GM12878 (cell line): ENCODE measurements around the gene PGR. TPM values are rescaled to one million over a fixed set of nuclear protein-coding genes. Genes with fewer than 3 reads are reported as not detected.

ENCODE experiments used
- ATAC-seq: fragments of 200-7000 bp; cut with Tn5 transposase; 3 replicates; pipeline ENCODE4 v1.9.1; 2020; ENCODE audit warnings: mild to moderate bottlenecking, moderate library complexity
- BruUV-seq: library from RNA; stranded (reverse); fragments of 400-500 nt; replicated peaks from 2 replicates; lab custom pipeline; 2021; lab: Mats Ljungman, UMichigan
- CTCF ChIA-PET: fragments of 300-600 bp; sonication (Branson Sonifier 250); formaldehyde crosslinking; extraction: SDS; loops from one replicate; lab custom pipeline; 2021; ENCODE audit warnings: inconsistent platforms; lab: Yijun Ruan, JAX
- POLR2A ChIA-PET: fragments of 350-600 bp; formaldehyde crosslinking; extraction: SDS; loops from one replicate; lab custom pipeline; 2021; ENCODE audit warnings: inconsistent platforms; lab: Charles Lee
- RAD21 ChIA-PET: fragments of 300-600 bp; sonication (Branson Sonifier 250); formaldehyde crosslinking; loops from one replicate; lab custom pipeline; 2023; ENCODE audit warnings: antibody characterized with exemption; ENCODE audit not compliant: unreplicated experiment; lab: Charles Lee
- SMC1A ChIA-PET: fragments of 300-600 bp; sonication (Branson Sonifier 250); formaldehyde crosslinking; loops from one replicate; lab custom pipeline; 2023; ENCODE audit not compliant: unreplicated experiment, uncharacterized antibody; lab: Charles Lee
- DNase-seq: peaks from one replicate; pipeline ENCODE4 v3.0.0-alpha.2; 2011; ENCODE audit warnings: low read depth, low spot score
- FAIRE-seq: peaks from 3 replicates; lab custom pipeline; 2011; peaks lifted over from hg19 to GRCh38; lab: Jason Lieb, UNC
- H2AFZ ChIP-seq: 2 replicates; pipeline ENCODE4 v1.6.0; 2011; ENCODE audit warnings: low read depth, low read length, control low read depth; ENCODE audit not compliant: control insufficient read depth
- H3K27ac ChIP-seq: 2 replicates; pipeline ENCODE4 v1.5.1; 2011; ENCODE audit warnings: control low read depth; ENCODE audit not compliant: control insufficient read depth, insufficient read depth
- H3K27me3 ChIP-seq, 2 experiments: replicated peaks in 1 of 2; 2 replicates each; pipeline versions ENCODE4 v1.6.0 to v1.6.1; 2011; ENCODE audit warnings: low read length in 1 of 2; ENCODE audit not compliant: control insufficient read depth in 2 of 2, insufficient read depth in 2 of 2
- H3K36me3 ChIP-seq, 2 experiments: 2 replicates each; pipeline ENCODE4 v1.5.1; 2011; ENCODE audit warnings: low read length in 1 of 2; ENCODE audit not compliant: control insufficient read depth in 2 of 2, insufficient read depth in 2 of 2
- H3K4me1 ChIP-seq: 2 replicates; pipeline ENCODE4 v1.6.1; 2011; ENCODE audit warnings: mild to moderate bottlenecking, low read length, moderate library complexity, mixed read lengths; ENCODE audit not compliant: control insufficient read depth, insufficient read depth
- H3K4me2 ChIP-seq: 2 replicates; pipeline ENCODE4 v1.6.0; 2011; ENCODE audit warnings: control low read depth; ENCODE audit not compliant: control insufficient read depth, insufficient read depth
- H3K4me3 ChIP-seq: fragments of 200-600 bp; sonication (generic); 2 replicates; pipeline ENCODE4 v1.5.1; 2016
- H3K79me2 ChIP-seq: 2 replicates; pipeline ENCODE4 v1.6.0; 2011; ENCODE audit warnings: low read length; ENCODE audit not compliant: control insufficient read depth, insufficient read depth
- H3K9ac ChIP-seq: 2 replicates; pipeline ENCODE4 v1.8.0; 2011; ENCODE audit warnings: low read length, control low read depth, mixed read lengths; ENCODE audit not compliant: control insufficient read depth, insufficient read depth
- H3K9me3 ChIP-seq: replicated peaks from 3 replicates; pipeline ENCODE4 v1.5.1; 2011; ENCODE audit warnings: mild to moderate bottlenecking, low read length; ENCODE audit not compliant: control insufficient read depth, insufficient read depth
- H4K20me1 ChIP-seq: 2 replicates; pipeline ENCODE4 v1.6.0; 2011; ENCODE audit not compliant: control insufficient read depth, insufficient read depth
- ATF3 ChIP-seq: IDR thresholded peaks from 2 replicates; pipeline ENCODE4 v1.6.1; 2011; ENCODE audit warnings: low read depth, mild to moderate bottlenecking, low read length, moderate library complexity, borderline replicate concordance; ENCODE audit errors: extremely low read depth
- BRCA1 ChIP-seq: IDR thresholded peaks from 2 replicates; pipeline ENCODE4 v1.6.1; 2011; ENCODE audit warnings: low read depth, low read length, improper control_type of control experiment
- CHD1 ChIP-seq: IDR thresholded peaks from 2 replicates; pipeline ENCODE4 v1.6.1; 2012; ENCODE audit warnings: low read depth, low read length, improper control_type of control experiment
- CHD4 ChIP-seq: fragments of 200-600 bp; sonication (generic); IDR thresholded peaks from 2 replicates; pipeline ENCODE4 v1.6.1; 2016; ENCODE audit warnings: mild to moderate bottlenecking
- IRF4 ChIP-seq: IDR thresholded peaks from 2 replicates; pipeline ENCODE4 v1.6.1; 2011; ENCODE audit warnings: low read depth, low read length
- KDM1A ChIP-seq: fragments of 200-600 bp; sonication (generic); IDR thresholded peaks from 2 replicates; pipeline ENCODE4 v1.6.1; 2016; ENCODE audit warnings: borderline replicate concordance
- MYB ChIP-seq: fragments of 150-350 bp; IDR thresholded peaks from 2 replicates; pipeline ENCODE4 v1.6.1; 2014; ENCODE audit warnings: mild to moderate bottlenecking, low read depth, low read length, borderline replicate concordance
- NBN ChIP-seq: fragments of 450-650 bp; IDR thresholded peaks from 2 replicates; pipeline ENCODE4 v1.6.1; 2016
- NKRF ChIP-seq: fragments of 450-650 bp; conservative IDR thresholded peaks from 2 replicates; pipeline ENCODE4 v1.6.1; 2017; ENCODE audit warnings: mild to moderate bottlenecking, moderate library complexity
- NR2C1 ChIP-seq: fragments of 450-650 bp; IDR thresholded peaks from 2 replicates; pipeline ENCODE4 v1.6.1; 2017; ENCODE audit warnings: antibody characterized with exemption, mild to moderate bottlenecking, moderate library complexity
- POLR2AphosphoS2 ChIP-seq: IDR thresholded peaks from 2 replicates; pipeline ENCODE4 v1.6.1; 2011; ENCODE audit warnings: low read depth, mild to moderate bottlenecking, low read length, improper control_type of control experiment, moderate library complexity
- SKIL ChIP-seq: fragments of 450-650 bp; IDR thresholded peaks from 2 replicates; pipeline ENCODE4 v1.6.1; 2017; ENCODE audit warnings: mild to moderate bottlenecking, low read depth, inconsistent platforms; ENCODE audit not compliant: poor library complexity, severe bottlenecking
- SMAD5 ChIP-seq: IDR thresholded peaks from 2 replicates; pipeline ENCODE4 v1.6.1; 2016; ENCODE audit warnings: antibody characterized with exemption, low read depth
- SP1 ChIP-seq: IDR thresholded peaks from one replicate; pipeline ENCODE4 v1.6.1; 2011; ENCODE audit warnings: low read depth, low read length
- TBL1XR1 ChIP-seq: IDR thresholded peaks from 2 replicates; pipeline ENCODE4 v1.6.1; 2012; ENCODE audit warnings: low read depth, low read length, improper control_type of control experiment
- ZBTB40 ChIP-seq: fragments of 450-650 bp; IDR thresholded peaks from 2 replicates; pipeline ENCODE4 v1.6.1; 2016; ENCODE audit warnings: mild to moderate bottlenecking, moderate library complexity, borderline replicate concordance
- WGBS: methylation state at CpG from one replicate; pipeline ENCODE4 v1.1.6; 2016; ENCODE audit warnings: low lambda C conversion rate; ENCODE audit not compliant: insufficient replicate concordance, insufficient coverage; ENCODE audit errors: missing lambda C conversion rate; 5-methylcytosine and 5-hydroxymethylcytosine counted together
- in situ Hi-C: fragments of 300-500 bp; cut with MboI; formaldehyde crosslinking; loops from 9 replicates; pipeline ENCODE4 v1.14.3; 2018; ENCODE audit warnings: mixed read lengths
- intact Hi-C: fragments of 100-400 bp; cut with micrococcal nuclease; formaldehyde crosslinking; loops from one replicate; pipeline ENCODE4 v1.14.2; 2022; ENCODE audit not compliant: unreplicated experiment
- polyA plus RNA-seq, 11 experiments: library from polyadenylated mRNA; depleted of rRNA in 4 of 11; unstranded in 6 of 11; stranded (reverse) in 5 of 11; fragments of >200 nt; fragmentation: Nextera tagmentation in 4 of 11; fragmentation: Illumina TruSeq in 1 of 11; extraction: Ambion mirVana in 4 of 11; extraction: Trizol in 1 of 11; gene quantifications; 1 replicate in 1 of 11; 2 replicates in 10 of 11; pipeline versions ENCODE4 v1.2.1 to v1.2.3, GENCODE V29; 2011 to 2016; ENCODE audit warnings: inconsistent platforms in 2 of 11, missing spikeins in 2 of 11, low read depth in 1 of 11
- total RNA-seq, 4 experiments: library from RNA; depleted of rRNA in 3 of 4; stranded (reverse); fragments of >200 nt in 3 of 4; fragmentation: Illumina TruSeq in 1 of 4; extraction: Trizol in 1 of 4; gene quantifications; 2 replicates each; pipeline versions ENCODE4 v1.2.1 to v1.2.3, GENCODE V29; 2013 to 2021

PGR gene
- total and polyA plus RNA-seq, 10 of the 15 experiments (the other 5 are each of a cell fraction or from before 2014, with no cell fraction given): 0.01 TPM; not detected in 9

GRCh38 chr11:101053492-101053891 is 76.1 kb downstream of the PGR start:
- ChIA-PET RAD21 (no interaction called here), SMC1A (no interaction called here), POLR2A (no interaction called here), CTCF (no interaction called here)
- ATAC-seq (no peak), FAIRE-seq (no peak), DNase-seq (no peak)
- H3K4me1 ChIP-seq: no peaks in the 10 kb centered on the region
- H3K27ac ChIP-seq: no peak overlapping the region
- 55% methylated on average over 1 of the region's 1 CpG for WGBS
- H2AFZ ChIP-seq: no peak overlapping the region
- H3K79me2 ChIP-seq: no peaks in the 10 kb centered on the region
- intact Hi-C loops: no loop called here
- no peak overlapping the region for H3K9ac ChIP-seq
- H3K27me3 ChIP-seq: no peaks in the 10 kb centered on the region
- no peaks in the 10 kb centered on the region for H4K20me1 ChIP-seq
- BruUV-seq: no TSS peak
- in situ Hi-C loops: no loop called here
- no peak overlapping the region for H3K4me3 ChIP-seq
- H3K4me2 ChIP-seq: no peak overlapping the region
- H3K9me3 ChIP-seq: no peaks in the 10 kb centered on the region
- H3K36me3 ChIP-seq: no peaks in the 10 kb centered on the region
- TF ChIP-seq CHD4 (no peak), SMAD5 (no peak), ATF3 (no peak), NKRF (no peak), NBN (no peak), TBL1XR1 (no peak), SKIL (no peak), BRCA1 (no peak), KDM1A (no peak), MYB (no peak), NR2C1 (no peak), CHD1 (no peak), IRF4 (no peak), POLR2AphosphoS2 (no peak), SP1 (no peak), ZBTB40 (no peak)
